ENCODE measurements around the gene CENPS.

DNA sequence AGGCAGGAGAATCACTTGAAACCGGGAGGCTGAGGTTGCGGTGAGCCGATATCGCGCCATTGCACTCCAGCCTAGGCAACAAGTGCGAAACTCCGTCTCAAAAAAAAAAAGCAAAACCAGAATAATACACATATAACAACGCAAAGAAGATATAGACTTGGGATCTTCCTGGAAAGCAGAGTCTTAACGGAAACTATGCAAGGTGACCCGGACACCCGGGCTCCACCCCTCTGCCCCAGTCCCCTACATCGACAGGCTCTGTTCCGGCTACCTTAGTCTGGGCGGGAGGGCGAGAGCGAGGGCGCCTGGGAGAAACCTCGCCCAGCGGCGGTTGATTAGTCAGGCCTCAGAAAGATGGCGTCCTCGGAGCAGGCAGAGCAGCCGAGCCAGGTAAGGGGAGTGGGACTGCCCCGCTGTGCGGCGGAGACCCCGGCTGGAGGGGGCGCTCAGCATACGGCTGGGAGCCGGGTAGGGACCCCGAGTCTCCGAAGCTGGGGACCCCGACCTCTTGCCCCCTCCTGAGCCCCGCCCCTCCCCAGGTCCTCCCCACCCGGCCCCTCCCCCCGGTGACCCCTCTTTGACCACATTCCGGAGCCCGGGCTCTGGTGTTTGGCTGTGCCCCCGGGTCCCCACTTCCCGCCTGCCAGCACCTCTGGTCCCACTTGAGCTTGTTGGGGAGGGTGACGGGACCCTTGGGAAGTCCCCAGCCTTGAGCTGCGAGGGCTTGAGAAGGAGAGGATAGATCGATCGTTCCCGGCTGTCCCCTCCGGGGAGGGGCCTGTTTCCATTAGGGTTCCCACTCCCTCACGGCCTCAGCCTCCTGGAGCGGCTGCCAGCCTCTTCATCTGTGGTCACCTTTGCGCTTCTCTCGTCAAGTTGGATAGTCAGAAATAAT, 44.6 kb downstream of the CENPS start, which contains the start of gene PEX14:
- no peak for TF ChIP-seq EP300 (IDR thresholded peaks at IDR 0.05)
- TF ChIP-seq, protein P1, sequence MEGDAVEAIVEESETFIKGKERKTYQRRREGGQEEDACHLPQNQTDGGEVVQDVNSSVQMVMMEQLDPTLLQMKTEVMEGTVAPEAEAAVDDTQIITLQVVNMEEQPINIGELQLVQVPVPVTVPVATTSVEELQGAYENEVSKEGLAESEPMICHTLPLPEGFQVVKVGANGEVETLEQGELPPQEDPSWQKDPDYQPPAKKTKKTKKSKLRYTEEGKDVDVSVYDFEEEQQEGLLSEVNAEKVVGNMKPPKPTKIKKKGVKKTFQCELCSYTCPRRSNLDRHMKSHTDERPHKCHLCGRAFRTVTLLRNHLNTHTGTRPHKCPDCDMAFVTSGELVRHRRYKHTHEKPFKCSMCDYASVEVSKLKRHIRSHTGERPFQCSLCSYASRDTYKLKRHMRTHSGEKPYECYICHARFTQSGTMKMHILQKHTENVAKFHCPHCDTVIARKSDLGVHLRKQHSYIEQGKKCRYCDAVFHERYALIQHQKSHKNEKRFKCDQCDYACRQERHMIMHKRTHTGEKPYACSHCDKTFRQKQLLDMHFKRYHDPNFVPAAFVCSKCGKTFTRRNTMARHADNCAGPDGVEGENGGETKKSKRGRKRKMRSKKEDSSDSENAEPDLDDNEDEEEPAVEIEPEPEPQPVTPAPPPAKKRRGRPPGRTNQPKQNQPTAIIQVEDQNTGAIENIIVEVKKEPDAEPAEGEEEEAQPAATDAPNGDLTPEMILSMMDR (IDR thresholded peaks at IDR 0.05): no peak
- TF ChIP-seq POLR2AphosphoS5 (IDR thresholded peaks at IDR 0.05): peak in 1 of 2 donors; percentile 47
- TF ChIP-seq POLR2A (IDR thresholded peaks at IDR 0.05): peak in 1 of 4 donors; percentile 57

Measured in upper lobe of left lung (tissue), 4 donors.